Airway epithelial cell (primary cell): ENCODE data around the gene C20orf96. TPM values are rescaled to one million over a fixed set of nuclear protein-coding genes. Genes with fewer than 3 reads are reported as not detected.

Source experiments
- total RNA-seq: library from RNA; depleted of rRNA; stranded (reverse); fragments of >200 nt; gene quantifications from 2 replicates; pipeline ENCODE4 v1.2.3, GENCODE V29; 2015

C20orf96 gene, protein sequence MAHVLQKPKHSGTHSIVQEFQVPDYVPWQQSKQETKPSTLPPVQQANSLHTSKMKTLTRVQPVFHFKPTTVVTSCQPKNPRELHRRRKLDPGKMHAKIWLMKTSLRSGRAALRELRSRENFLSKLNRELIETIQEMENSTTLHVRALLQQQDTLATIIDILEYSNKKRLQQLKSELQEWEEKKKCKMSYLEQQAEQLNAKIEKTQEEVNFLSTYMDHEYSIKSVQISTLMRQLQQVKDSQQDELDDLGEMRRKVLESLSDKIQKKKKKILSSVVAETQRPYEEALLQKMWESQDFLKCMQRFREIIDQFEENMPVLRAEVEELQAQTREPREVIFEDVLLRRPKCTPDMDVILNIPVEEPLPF
- total RNA-seq = 0.19 and 1.4 TPM in 2 replicates

DNA sequence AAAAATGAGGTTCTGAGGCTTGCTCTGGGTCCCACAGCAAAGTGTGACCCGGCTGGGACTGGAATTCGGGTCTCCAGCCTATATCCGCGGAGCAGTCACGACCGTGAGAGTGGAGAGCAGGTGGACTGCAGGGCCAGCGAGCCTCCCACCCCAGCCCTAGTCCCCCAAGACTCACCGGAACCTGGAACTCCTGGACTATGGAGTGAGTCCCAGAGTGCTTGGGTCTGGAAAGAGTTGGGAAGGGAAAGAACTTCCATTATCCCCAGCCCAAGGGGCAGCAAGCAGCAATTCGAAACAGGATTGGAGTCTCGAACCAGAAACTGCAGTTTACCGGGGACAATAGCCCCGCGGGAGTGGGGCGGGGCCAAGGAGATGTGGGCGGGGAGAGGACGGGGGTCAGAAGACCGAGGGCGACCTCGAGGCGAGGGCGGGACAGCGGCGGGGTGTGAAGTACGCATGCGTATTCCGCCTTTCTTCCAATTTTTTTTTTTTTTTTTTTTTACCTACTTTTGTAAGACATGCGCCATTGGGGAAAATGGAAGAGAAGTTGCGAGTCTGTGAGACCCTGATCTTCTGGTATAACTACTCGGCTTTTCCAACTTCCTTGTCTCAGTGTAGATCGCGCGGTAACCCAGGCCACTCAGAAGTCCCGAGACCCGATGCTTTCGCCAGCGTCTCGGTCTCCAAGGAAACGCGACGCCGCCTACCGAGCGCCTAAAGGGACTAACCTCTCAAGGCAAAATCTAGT is at the start of gene C20orf96:
C20orf96 (minus strand) TSS at position 667 of the 748 bp plus-strand sequence; CDS start at position 527, 140 bp downstream.

DNA sequence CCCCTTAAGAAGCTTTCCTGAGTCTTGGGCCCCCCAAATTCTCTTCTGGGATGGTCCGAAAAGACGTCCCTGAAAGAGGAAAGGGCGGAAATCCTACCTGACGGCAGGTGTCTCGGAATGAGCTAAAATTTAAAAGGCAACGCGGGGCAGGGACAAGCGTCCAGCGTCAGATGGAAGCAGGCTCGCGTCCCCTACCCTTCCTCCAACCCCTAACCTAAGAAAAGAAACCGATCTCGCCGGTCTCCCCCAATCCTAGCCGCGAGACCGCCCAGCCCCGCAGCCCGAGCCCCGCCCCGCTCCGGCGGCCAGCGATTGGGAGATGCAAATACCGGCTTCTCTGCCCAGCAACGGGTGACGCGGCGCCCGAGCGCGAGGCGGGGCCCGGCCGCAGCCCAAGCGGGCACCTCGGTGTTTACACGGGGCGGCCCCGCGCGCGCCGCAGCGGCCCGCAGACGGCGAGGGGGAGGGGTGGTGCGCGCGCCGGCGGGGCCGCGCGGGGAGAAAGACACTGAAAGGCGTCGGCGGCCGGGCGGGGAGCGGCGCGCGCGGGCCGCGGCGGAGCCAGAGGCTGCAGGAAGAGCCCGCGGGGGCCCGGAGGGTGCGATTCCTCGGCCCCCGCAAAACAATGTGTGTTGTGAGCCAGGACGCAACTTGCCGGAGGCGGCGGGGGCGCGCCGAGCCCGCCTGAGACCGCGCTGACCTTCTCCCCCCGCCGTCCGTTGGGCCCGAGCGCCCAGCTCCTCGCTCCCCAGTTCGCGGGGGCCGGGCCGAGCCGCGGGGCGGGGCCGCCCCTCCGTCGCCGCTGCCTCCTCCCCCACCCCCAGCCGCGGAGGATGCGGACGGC is 34.7 kb upstream of the C20orf96 start, which contains the start of gene SOX12:
SOX12 (plus strand) TSS at position 508 of the 844 bp plus-strand sequence. CDS start 373 bp downstream, outside the sequence.

DNA sequence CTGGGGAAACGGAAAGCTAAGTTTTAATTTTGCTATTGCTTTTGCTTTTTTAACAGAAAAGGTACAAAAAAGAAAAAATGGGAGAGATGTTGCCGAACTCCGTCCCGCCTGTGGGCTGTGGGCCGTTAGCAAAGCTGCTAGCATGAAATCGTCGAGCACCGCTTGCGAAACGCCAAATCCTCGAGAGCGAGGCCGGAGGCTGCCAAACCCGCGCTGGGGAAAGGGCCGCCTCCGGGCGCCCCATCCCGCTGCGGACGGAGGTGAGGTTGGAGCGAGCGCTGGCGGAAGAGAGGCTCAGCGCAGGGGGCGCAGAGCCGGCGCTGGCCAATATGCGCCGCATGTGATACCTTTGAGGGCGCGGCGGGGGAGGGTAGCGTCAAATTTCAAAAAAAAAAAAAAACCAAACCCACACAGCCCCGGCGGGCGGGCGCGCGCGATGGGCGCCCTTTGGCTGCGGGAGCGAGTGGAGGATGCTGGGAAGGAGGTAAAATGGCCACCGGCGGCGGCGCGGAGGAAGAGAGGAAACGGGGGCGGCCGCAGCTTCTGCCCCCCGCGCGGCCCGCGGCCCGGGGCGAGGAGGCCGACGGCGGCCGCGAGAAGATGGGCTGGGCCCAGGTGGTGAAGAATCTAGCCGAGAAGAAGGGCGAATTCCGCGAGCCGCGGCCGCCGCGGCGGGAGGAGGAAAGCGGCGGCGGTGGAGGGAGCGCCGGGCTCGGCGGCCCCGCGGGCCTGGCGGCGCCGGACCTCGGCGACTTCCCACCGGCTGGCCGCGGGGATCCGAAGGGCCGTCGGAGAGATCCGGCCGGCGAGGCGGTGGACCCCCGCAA is 6.8 kb upstream of the C20orf96 start, which contains the start of gene ZCCHC3:
ZCCHC3 (plus strand) TSS at position 473 of the 827 bp plus-strand sequence; CDS start at position 490, 17 bp downstream.

DNA sequence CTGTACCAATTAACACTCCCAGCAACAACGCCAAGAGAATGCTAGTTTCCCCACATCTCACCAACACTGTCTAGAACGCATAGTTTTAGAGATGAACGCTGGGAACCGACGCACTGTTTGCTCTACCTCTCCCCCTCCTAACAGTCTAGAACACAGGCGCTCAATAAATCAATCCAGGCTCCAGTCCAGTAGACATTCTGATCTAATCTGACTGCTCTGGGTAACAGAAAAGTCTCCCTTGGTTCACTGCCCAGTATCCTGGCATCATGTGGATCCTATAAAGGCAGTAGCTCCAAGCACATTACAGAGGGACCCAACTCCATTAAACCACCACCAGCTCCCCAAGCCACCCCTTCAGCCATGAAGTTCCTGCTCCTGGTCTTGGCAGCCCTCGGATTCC is 33.1 kb downstream of the C20orf96 start, which contains the start of gene DEFB132:
DEFB132 (plus strand) TSS at position 306 of the 400 bp plus-strand sequence; CDS start at position 361, 55 bp downstream.

DNA sequence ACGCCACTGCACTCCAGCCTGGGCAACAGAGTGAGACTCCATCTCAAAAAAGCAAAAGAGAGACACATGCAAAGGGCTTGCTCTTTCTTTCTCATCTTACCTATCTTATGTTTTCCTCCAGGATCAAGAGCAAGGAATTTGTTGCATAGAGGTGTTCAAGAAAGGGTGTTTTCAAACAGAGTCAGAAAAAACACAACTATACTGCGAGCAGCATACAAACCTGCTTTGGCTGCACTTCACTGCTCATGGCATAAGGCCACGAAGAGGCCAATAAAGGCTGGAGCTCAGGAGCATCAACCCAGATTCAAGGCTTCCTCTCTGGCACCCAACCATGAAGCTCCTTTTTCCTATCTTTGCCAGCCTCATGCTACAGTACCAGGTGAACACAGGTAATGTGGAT is 63.6 kb downstream of the C20orf96 start, which contains the start of gene DEFB129:
DEFB129 (plus strand) TSS at position 301 of the 400 bp plus-strand sequence; CDS start at position 332, 31 bp downstream.

Other genes with a start within 250 kb of the C20orf96 start
- gene DEFB125, start 203.1 kb downstream of the C20orf96 start, total RNA-seq = not detected in 2 replicates
- gene DEFB126, start 148.2 kb downstream of the C20orf96 start, total RNA-seq = not detected in 2 replicates
- gene DEFB127, start 133.3 kb downstream of the C20orf96 start, total RNA-seq = not detected in 2 replicates
- gene DEFB128, start 101.0 kb downstream of the C20orf96 start, total RNA-seq = not detected in 2 replicates
- not detected in 2 replicates for gene DEFB129, start 63.5 kb downstream of the C20orf96 start, total RNA-seq
- gene DEFB132, start 33.0 kb downstream of the C20orf96 start, total RNA-seq = not detected in 2 replicates
- gene ZCCHC3, start 6.8 kb upstream of the C20orf96 start, total RNA-seq = 13.0 and 14.3 TPM in 2 replicates
- 7.3 and 10.0 TPM in 2 replicates for gene SOX12, start 34.8 kb upstream of the C20orf96 start, total RNA-seq
- 15.1 and 18.6 TPM in 2 replicates for gene NRSN2, start 56.4 kb upstream of the C20orf96 start, total RNA-seq
- 72.1 and 91.0 TPM in 2 replicates for gene TRIB3, start 90.0 kb upstream of the C20orf96 start, total RNA-seq
- 93.9 and 108 TPM in 2 replicates for gene RBCK1, start 117.5 kb upstream of the C20orf96 start, total RNA-seq
- 14.0 and 17.1 TPM in 2 replicates for gene TBC1D20, start 171.8 kb upstream of the C20orf96 start, total RNA-seq